ENCODE results near the gene SERPINC1.
"Not testable (repeated sequence)": the region's sequence is repeated elsewhere in the genome, so short reads cannot be mapped to it uniquely, and the experiment has no call there.

SERPINC1 gene

GRCh38 chr1:173948594-173948993, 31.5 kb upstream of the SERPINC1 start:
- Histone ChIP-seq H3K79me2 (ENCODE audit: insufficient read depth, low read depth) (no peaks in the 10 kb centered on the region), H4K20me1 (ENCODE audit: insufficient read depth) (no peaks in the 10 kb centered on the region), H3K27ac (no peak overlapping the region), H2AFZ (ENCODE audit: low read depth) (no peak overlapping the region), H3K27me3 (ENCODE audit: insufficient read depth, low read depth) (no peaks in the 10 kb centered on the region), H3K4me3 (IDR thresholded peaks at IDR 0.05; ENCODE audit: insufficient read depth, low read depth, low read length) (no peak overlapping the region), H3K4me1 (ENCODE audit: low read depth, poor library complexity, severe bottlenecking) (no peaks in the 10 kb centered on the region), H3K4me2 (no peak overlapping the region), H3K36me3 (ENCODE audit: insufficient read depth) (peaks cover 8% of the 10 kb centered on the region; the same call in 1 of the 2 replicates), H3K9ac (no peak overlapping the region)
- no peak for TF ChIP-seq CTCF (conservative IDR thresholded peaks at IDR 0.05; ENCODE audit: low read depth, low read length)

GRCh38 chr1:173946380-173946921, 29.3 kb upstream of the SERPINC1 start:
- H3K4me2 ChIP-seq, result no peak overlapping the region
- H4K20me1 ChIP-seq (ENCODE audit: insufficient read depth), result no peaks in the 10 kb centered on the region
- H3K27ac ChIP-seq, result no peak overlapping the region
- H3K79me2 ChIP-seq (ENCODE audit: insufficient read depth, low read depth), result no peaks in the 10 kb centered on the region
- no peak overlapping the region for H3K9ac ChIP-seq
- H3K36me3 ChIP-seq (ENCODE audit: insufficient read depth), result peaks cover 8% of the 10 kb centered on the region; the same call in 1 of the 2 replicates
- no peaks in the 10 kb centered on the region for H3K4me1 ChIP-seq (ENCODE audit: low read depth, poor library complexity, severe bottlenecking)
- H3K4me3 ChIP-seq (IDR thresholded peaks at IDR 0.05; ENCODE audit: insufficient read depth, low read depth, low read length), result no peak overlapping the region
- no peak overlapping the region for H2AFZ ChIP-seq (ENCODE audit: low read depth)
- no peak for TF ChIP-seq CTCF (conservative IDR thresholded peaks at IDR 0.05; ENCODE audit: low read depth, low read length)
- H3K27me3 ChIP-seq (ENCODE audit: insufficient read depth, low read depth), result no peaks in the 10 kb centered on the region

- Histone ChIP-seq H3K36me3 (ENCODE audit: insufficient read depth) (peaks cover 32% of the 10 kb centered on the region; the same call in 1 of the 2 replicates), H2AFZ (ENCODE audit: low read depth) (no peak overlapping the region)
These were observed 19.9 kb upstream of the SERPINC1 start for GRCh38 chr1:173937062-173937461.

GRCh38 chr1:173934440-173934839, 17.3 kb upstream of the SERPINC1 start:
- H3K36me3 ChIP-seq (ENCODE audit: insufficient read depth), result peaks cover 14% of the 10 kb centered on the region; the same call in 1 of the 2 replicates
- no peak overlapping the region for H3K4me3 ChIP-seq (IDR thresholded peaks at IDR 0.05; ENCODE audit: insufficient read depth, low read depth, low read length)
- H3K9ac ChIP-seq, result no peak overlapping the region
- no peaks in the 10 kb centered on the region for H4K20me1 ChIP-seq (ENCODE audit: insufficient read depth)
- no peaks in the 10 kb centered on the region for H3K27me3 ChIP-seq (ENCODE audit: insufficient read depth, low read depth)
- no peak overlapping the region for H2AFZ ChIP-seq (ENCODE audit: low read depth)
- H3K79me2 ChIP-seq (ENCODE audit: insufficient read depth, low read depth), result no peaks in the 10 kb centered on the region
- no peak for TF ChIP-seq CTCF (conservative IDR thresholded peaks at IDR 0.05; ENCODE audit: low read depth, low read length)
- H3K4me2 ChIP-seq, result no peak overlapping the region
- H3K27ac ChIP-seq, result no peak overlapping the region
- no peaks in the 10 kb centered on the region for H3K4me1 ChIP-seq (ENCODE audit: low read depth, poor library complexity, severe bottlenecking)

More at GRCh38 chr1:173937062-173937461, 19.9 kb upstream of the SERPINC1 start:
- no peak for TF ChIP-seq CTCF (conservative IDR thresholded peaks at IDR 0.05; ENCODE audit: low read depth, low read length)
- H3K4me3 ChIP-seq (IDR thresholded peaks at IDR 0.05; ENCODE audit: insufficient read depth, low read depth, low read length), result no peak overlapping the region
- no peaks in the 10 kb centered on the region for H3K79me2 ChIP-seq (ENCODE audit: insufficient read depth, low read depth)
- no peaks in the 10 kb centered on the region for H3K27me3 ChIP-seq (ENCODE audit: insufficient read depth, low read depth)
- H4K20me1 ChIP-seq (ENCODE audit: insufficient read depth), result no peaks in the 10 kb centered on the region
- no peak overlapping the region for H3K9ac ChIP-seq
- H3K27ac ChIP-seq, result no peak overlapping the region
- no peaks in the 10 kb centered on the region for H3K4me1 ChIP-seq (ENCODE audit: low read depth, poor library complexity, severe bottlenecking)
- H3K4me2 ChIP-seq, result no peak overlapping the region

- H3K4me3 ChIP-seq (IDR thresholded peaks at IDR 0.05; ENCODE audit: insufficient read depth, low read depth, low read length); H4K20me1 ChIP-seq (ENCODE audit: insufficient read depth); H3K27ac ChIP-seq; H3K4me1 ChIP-seq (ENCODE audit: low read depth, poor library complexity, severe bottlenecking); H3K4me2 ChIP-seq; H3K9ac ChIP-seq; H3K79me2 ChIP-seq (ENCODE audit: insufficient read depth, low read depth); H3K36me3 ChIP-seq (ENCODE audit: insufficient read depth); H2AFZ ChIP-seq (ENCODE audit: low read depth); H3K27me3 ChIP-seq (ENCODE audit: insufficient read depth, low read depth): not testable (repeated sequence)
These were observed 13.4 kb upstream of the SERPINC1 start for GRCh38 chr1:173930541-173930940.

Measured in KMS-11 (cell line).